DLD1 (cell line): ENCODE results near the gene SPRYD3.
"Not testable (repeated sequence)": the region's sequence is repeated elsewhere in the genome, so short reads cannot be mapped to it uniquely, and the experiment has no call there.

Experiments used
- in situ Hi-C: cut with HindIII; loops from 2 replicates; pipeline ENCODE4 v1.10.0; 2017; ENCODE audit warnings: low sequenced_read_pairs

SPRYD3 gene

GRCh38 chr12:53102883-53103807 lies 24.0 kb upstream of the SPRYD3 start, which contains the start of gene SOAT2:
Gene SOAT2 (plus strand): TSS chr12:53103486. CDS start chr12:53103578, 92 bp downstream.
- in situ Hi-C loops: no loop called here

- in situ Hi-C loops: no loop called here
Observed at GRCh38 chr12:53101931-53102781, 23.0 kb upstream of the SPRYD3 start.

GRCh38 chr12:53101266-53101665 lies 22.1 kb upstream of the SPRYD3 start:
- in situ Hi-C loops: no loop called here

- in situ Hi-C loops: no loop called here
Observed at GRCh38 chr12:53100466-53101151, 21.4 kb upstream of the SPRYD3 start.

GRCh38 chr12:53099071-53099882 lies 20.1 kb upstream of the SPRYD3 start:
- in situ Hi-C loops: no loop called here

- in situ Hi-C loops: no loop called here
Observed at GRCh38 chr12:53098354-53098981, 19.3 kb upstream of the SPRYD3 start.

GRCh38 chr12:53097564-53098353 lies 18.6 kb upstream of the SPRYD3 start, which contains the start of gene IGFBP6:
Gene IGFBP6 (plus strand): TSS chr12:53097667. CDS start chr12:53097718, 51 bp downstream.
- in situ Hi-C loops: no loop called here

GRCh38 chr12:53097207-53097563 lies 18.0 kb upstream of the SPRYD3 start:
- in situ Hi-C loops: no loop called here

GRCh38 chr12:53096759-53097158 lies 17.6 kb upstream of the SPRYD3 start:
- in situ Hi-C loops: no loop called here

- in situ Hi-C loops: no loop called here
Observed at GRCh38 chr12:53096089-53096741, 17.0 kb upstream of the SPRYD3 start.

- in situ Hi-C loops: not testable (repeated sequence)
Observed at GRCh38 chr12:53095596-53095895, 16.4 kb upstream of the SPRYD3 start.

- in situ Hi-C loops: not testable (repeated sequence)
Observed at GRCh38 chr12:53094796-53095595, 15.8 kb upstream of the SPRYD3 start.

GRCh38 chr12:53094394-53094787 lies 15.2 kb upstream of the SPRYD3 start:
- in situ Hi-C loops: no loop called here

- in situ Hi-C loops: no loop called here
Observed at GRCh38 chr12:53093777-53094393, 14.7 kb upstream of the SPRYD3 start.

- in situ Hi-C loops: no loop called here
Observed at GRCh38 chr12:53091756-53092155, 12.6 kb upstream of the SPRYD3 start.

GRCh38 chr12:53090554-53090953 lies 11.4 kb upstream of the SPRYD3 start:
- in situ Hi-C loops: no loop called here

GRCh38 chr12:53090105-53090504 lies 10.9 kb upstream of the SPRYD3 start:
- in situ Hi-C loops: no loop called here
